CD8-positive, alpha-beta memory T cell (primary cell): ENCODE measurements around the gene PTMA. TPM values are rescaled to one million over a fixed set of nuclear protein-coding genes. Genes with fewer than 3 reads are reported as not detected.

Source experiments
- CTCF ChIA-PET: fragments of 350-600 bp; sonication (Branson Sonifier 250); formaldehyde crosslinking; loops from one replicate; lab custom pipeline; 2021; ENCODE audit warnings: antibody characterized with exemption; lab: Charles Lee
- POLR2A ChIA-PET: fragments of 350-600 bp; sonication (Branson Sonifier 250); formaldehyde crosslinking; loops from one replicate; lab custom pipeline; 2021; ENCODE audit warnings: antibody characterized with exemption; lab: Charles Lee
- DNase-seq, 5 donors: peaks; one replicate each; pipeline versions ENCODE4 v3.0.0 to v3.0.0-alpha.2; 2020 to 2022; ENCODE audit warnings: mixed read lengths in 1 of 5
- H3K27ac ChIP-seq: one replicate; pipeline ENCODE4 v1.7.0; 2013; ENCODE audit warnings: low read depth, mild to moderate bottlenecking, low read length, moderate library complexity
- H3K27me3 ChIP-seq: 2 replicates; pipeline ENCODE4 v1.7.0; 2013; ENCODE audit warnings: low read length, mild to moderate bottlenecking; ENCODE audit not compliant: insufficient read depth, poor library complexity, severe bottlenecking
- H3K36me3 ChIP-seq: 2 replicates; pipeline ENCODE4 v1.7.0; 2013; ENCODE audit warnings: mild to moderate bottlenecking, low read length, moderate library complexity; ENCODE audit not compliant: insufficient read depth
- H3K4me1 ChIP-seq: 2 replicates; pipeline ENCODE4 v1.7.0; 2013; ENCODE audit warnings: mild to moderate bottlenecking, low read length, moderate library complexity; ENCODE audit not compliant: insufficient read depth
- H3K4me3 ChIP-seq: 2 replicates; pipeline ENCODE4 v1.7.0; 2013; ENCODE audit warnings: mild to moderate bottlenecking, low read length
- H3K9me3 ChIP-seq: 2 replicates; pipeline ENCODE4 v1.7.0; 2013; ENCODE audit warnings: mild to moderate bottlenecking, low read length
- H3K27ac Mint-ChIP-seq, 8 donors: one replicate each; pipeline ENCODE4 v1.8.0; 2020 to 2021; ENCODE audit warnings: mixed read lengths in 8 of 8, mild to moderate bottlenecking in 6 of 8, inconsistent platforms in 3 of 8, moderate library complexity in 3 of 8
- H3K27me3 Mint-ChIP-seq, 2 donors: one replicate each; pipeline ENCODE4 v1.8.0; 2020 to 2021; ENCODE audit warnings: mixed read lengths in 2 of 2, mild to moderate bottlenecking in 1 of 2, moderate library complexity in 1 of 2
- H3K36me3 Mint-ChIP-seq, 3 donors: one replicate each; pipeline ENCODE4 v1.8.0; 2020 to 2021; ENCODE audit warnings: mixed read lengths in 3 of 3, inconsistent platforms in 1 of 3, mild to moderate bottlenecking in 1 of 3
- H3K4me1 Mint-ChIP-seq, 3 donors: one replicate each; pipeline ENCODE4 v1.8.0; 2020 to 2021; ENCODE audit warnings: mixed read lengths in 3 of 3, inconsistent platforms in 1 of 3, mild to moderate bottlenecking in 1 of 3
- H3K4me3 Mint-ChIP-seq, 7 donors: one replicate each; pipeline ENCODE4 v1.8.0; 2020 to 2021; ENCODE audit warnings: mixed read lengths in 7 of 7, mild to moderate bottlenecking in 6 of 7, moderate library complexity in 4 of 7, inconsistent platforms in 2 of 7
- H3K9me3 Mint-ChIP-seq, 5 donors: one replicate each; pipeline ENCODE4 v1.8.0; 2020 to 2022; ENCODE audit warnings: mixed read lengths in 5 of 5, mild to moderate bottlenecking in 3 of 5, moderate library complexity in 2 of 5, inconsistent platforms in 1 of 5
- polyA plus RNA-seq: library from polyadenylated mRNA; unstranded; fragments of 300-500 nt; fragmentation: Illumina TruSeq; gene quantifications from one replicate; pipeline ENCODE4 v1.2.3, GENCODE V29; 2021
- total RNA-seq, 2 experiments: library from RNA; stranded (reverse); gene quantifications; one replicate each; pipeline ENCODE4 v1.2.3, GENCODE V29; 2021

PTMA gene
- total and polyA plus RNA-seq, 3 experiments from 2014 or later, result 1,830 to 2,474 (median 2,403) TPM

- ChIA-PET POLR2A (interaction anchor here (1.0 to 4.4 kb wide), 8 partner anchors 8 to 844 kb away, joined by 4 to 48 read pairs (median 6); partner anchors contain the start of genes EIF4E2, NCL and TIGD1), CTCF (interaction anchor here (0.7 to 9.2 kb wide), 18 partner anchors 8 to 243 kb away, joined by 3 to 88 read pairs (median 6); partner anchors contain the start of gene NCL)
- Mint-ChIP-seq H3K4me3 (peak overlapping the region; percentile 91 to 99 (median 98)), H3K27me3 (peaks cover 0 to 16% of the 10 kb centered on the region in 2 donors), H3K4me1 (peaks cover 23 to 41% (median 26%) of the 10 kb centered on the region in 3 donors), H3K9me3 (peaks cover 0 to 2% (median 0%) of the 10 kb centered on the region in 5 donors), H3K36me3 (peaks cover 4 to 37% (median 5%) of the 10 kb centered on the region in 3 donors), H3K27ac (peak overlapping the region; percentile 100)
- peaks cover 9% of the 10 kb centered on the region for H3K36me3 ChIP-seq
- peak; percentile 95 to 98 (median 97) for DNase-seq
- peak overlapping the region; percentile 86 for H3K4me3 ChIP-seq
- peaks cover 24% of the 10 kb centered on the region for H3K4me1 ChIP-seq
- H3K9me3 ChIP-seq, result no peaks in the 10 kb centered on the region
- H3K27me3 ChIP-seq, result no peaks in the 10 kb centered on the region
- H3K27ac ChIP-seq, result peak overlapping the region; percentile 99
These were observed 1.3 kb upstream of the PTMA start for GRCh38 chr2:231706731-231707624.

GRCh38 chr2:231707625-231707926, 749 bp upstream of the PTMA start:
- ChIA-PET CTCF (interaction anchor here (0.7 to 9.2 kb wide), 15 partner anchors 8 to 106 kb away, joined by 3 to 88 read pairs (median 10); no protein-coding TSS in a partner anchor), POLR2A (interaction anchor here (1.0 to 4.4 kb wide), 7 partner anchors 22 to 243 kb away, joined by 3 to 48 read pairs (median 11); partner anchors contain the start of gene NCL)
- H3K4me1 Mint-ChIP-seq, result peaks cover 29 to 47% (median 32%) of the 10 kb centered on the region in 3 donors
- Histone ChIP-seq H3K27me3 (no peaks in the 10 kb centered on the region), H3K9me3 (no peaks in the 10 kb centered on the region), H3K4me1 (peaks cover 30% of the 10 kb centered on the region), H3K4me3 (peak overlapping the region; percentile 86), H3K27ac (peak overlapping the region; percentile 99), H3K36me3 (peaks cover 15% of the 10 kb centered on the region)
- H3K27ac Mint-ChIP-seq, result peak overlapping the region; percentile 100
- peak overlapping the region; percentile 91 to 99 (median 98) for H3K4me3 Mint-ChIP-seq
- peaks cover 4 to 43% (median 11%) of the 10 kb centered on the region in 3 donors for H3K36me3 Mint-ChIP-seq
- peaks cover 0 to 20% of the 10 kb centered on the region in 2 donors for H3K27me3 Mint-ChIP-seq
- peaks cover 0 to 2% (median 0%) of the 10 kb centered on the region in 5 donors for H3K9me3 Mint-ChIP-seq
- DNase-seq, result peak in 3 of 5 donors; percentile 42 to 73 (median 44)

- Histone ChIP-seq H3K27me3 (no peaks in the 10 kb centered on the region), H3K27ac (peak overlapping the region; percentile 96), H3K4me1 (peaks cover 38% of the 10 kb centered on the region), H3K9me3 (no peaks in the 10 kb centered on the region), H3K36me3 (peaks cover 15% of the 10 kb centered on the region), H3K4me3 (peak overlapping the region; percentile 88)
- ChIA-PET POLR2A (interaction anchor here (0.9 to 4.4 kb wide), 9 partner anchors 12 to 245 kb away, joined by 3 to 48 read pairs (median 6); partner anchors contain the start of gene NCL), CTCF (interaction anchor here (0.7 to 8.2 kb wide), 12 partner anchors 9 to 245 kb away, joined by 3 to 88 read pairs (median 4); partner anchors contain the start of gene NCL)
- peak overlapping the region; percentile 82 to 100 (median 99) for H3K27ac Mint-ChIP-seq
- H3K9me3 Mint-ChIP-seq, result peaks cover 0 to 4% (median 0%) of the 10 kb centered on the region in 5 donors
- H3K4me1 Mint-ChIP-seq, result peaks cover 40 to 55% (median 41%) of the 10 kb centered on the region in 3 donors
- H3K4me3 Mint-ChIP-seq, result peak overlapping the region; percentile 97 to 100 (median 99)
- H3K27me3 Mint-ChIP-seq, result peaks cover 0 to 28% of the 10 kb centered on the region in 2 donors
- peak; percentile 47 to 84 (median 63) for DNase-seq
- H3K36me3 Mint-ChIP-seq, result peaks cover 4 to 54% (median 11%) of the 10 kb centered on the region in 3 donors
These were observed 679 bp downstream of the PTMA start for GRCh38 chr2:231708773-231709635.

GRCh38 chr2:231709636-231709980, 1.3 kb downstream of the PTMA start:
- peak in 4 of 5 donors; percentile 31 to 58 (median 51) for DNase-seq
- H3K27ac ChIP-seq, result peak overlapping the region; percentile 96
- peaks cover 4 to 57% (median 11%) of the 10 kb centered on the region in 3 donors for H3K36me3 Mint-ChIP-seq
- H3K9me3 ChIP-seq, result no peaks in the 10 kb centered on the region
- H3K27ac Mint-ChIP-seq, result peak overlapping the region; percentile 92 to 100 (median 94)
- H3K4me3 Mint-ChIP-seq, result peak overlapping the region; percentile 89 to 99 (median 94)
- H3K27me3 Mint-ChIP-seq, result peaks cover 0 to 28% of the 10 kb centered on the region in 2 donors
- peak overlapping the region; percentile 88 for H3K4me3 ChIP-seq
- peaks cover 15% of the 10 kb centered on the region for H3K36me3 ChIP-seq
- peaks cover 44% of the 10 kb centered on the region for H3K4me1 ChIP-seq
- H3K9me3 Mint-ChIP-seq, result peaks cover 0 to 4% (median 0%) of the 10 kb centered on the region in 5 donors
- CTCF ChIA-PET, result interaction anchor here (0.7 to 8.2 kb wide), 12 partner anchors 9 to 246 kb away, joined by 3 to 88 read pairs (median 4); partner anchors contain the start of gene NCL
- peaks cover 39 to 54% (median 42%) of the 10 kb centered on the region in 3 donors for H3K4me1 Mint-ChIP-seq
- POLR2A ChIA-PET, result interaction anchor here (0.9 to 4.4 kb wide), 5 partner anchors 12 to 245 kb away, joined by 4 to 48 read pairs (median 7); partner anchors contain the start of gene NCL
- H3K27me3 ChIP-seq, result no peaks in the 10 kb centered on the region

DNA sequence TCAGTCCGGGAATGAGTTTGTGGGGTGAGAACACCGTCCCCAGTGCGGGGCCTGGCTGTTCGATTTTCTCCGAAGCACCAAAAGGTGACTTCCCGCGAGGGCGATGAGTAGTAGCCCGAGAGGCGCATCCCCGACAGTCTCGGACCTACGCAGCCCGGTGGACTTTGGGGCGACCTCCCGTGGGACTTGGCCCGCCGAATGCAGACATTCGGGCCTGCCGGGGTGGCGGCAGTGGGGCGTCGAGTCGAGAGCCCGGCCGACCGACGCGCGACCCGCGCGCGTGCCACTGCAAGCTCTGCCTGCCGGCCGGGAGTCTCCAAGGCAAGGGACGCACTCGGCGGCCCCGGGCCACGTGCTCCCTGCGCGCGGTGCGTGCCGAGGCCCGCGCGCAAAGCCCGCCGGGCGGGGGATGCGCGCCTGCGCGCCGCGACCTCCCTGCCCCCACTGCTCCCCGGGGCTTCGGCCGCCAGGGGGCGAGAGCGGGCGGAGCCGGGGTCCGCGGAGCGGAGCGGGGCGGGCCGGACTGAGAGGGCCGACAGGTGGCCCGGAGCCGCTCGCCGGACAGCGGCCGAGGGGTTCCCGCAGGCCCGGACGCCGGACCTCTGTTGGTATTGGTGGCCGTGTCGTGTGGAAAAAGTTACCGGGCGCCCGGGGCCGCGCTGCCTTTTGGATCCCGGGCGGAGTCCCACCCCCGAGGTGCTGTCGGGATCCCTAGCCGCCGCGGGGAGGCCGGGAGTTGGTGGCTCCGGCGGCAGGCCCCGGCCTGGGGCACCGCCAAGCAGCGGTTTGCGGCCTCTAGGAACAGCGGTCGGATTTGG, 1.9 kb downstream of the PTMA start:
- Mint-ChIP-seq H3K27ac (peak overlapping the region; percentile 93 to 100 (median 96)), H3K9me3 (peaks cover 0 to 4% (median 0%) of the 10 kb centered on the region in 5 donors), H3K27me3 (peaks cover 0 to 28% of the 10 kb centered on the region in 2 donors), H3K4me1 (peaks cover 39 to 55% (median 44%) of the 10 kb centered on the region in 3 donors), H3K36me3 (peaks cover 4 to 57% (median 11%) of the 10 kb centered on the region in 3 donors), H3K4me3 (peak overlapping the region; percentile 89 to 99 (median 94))
- CTCF ChIA-PET, result interaction anchor here (0.7 to 8.2 kb wide), 12 partner anchors 10 to 246 kb away, joined by 3 to 88 read pairs (median 4); partner anchors contain the start of gene NCL
- Histone ChIP-seq H3K27ac (peak overlapping the region; percentile 96), H3K27me3 (no peaks in the 10 kb centered on the region), H3K36me3 (peaks cover 15% of the 10 kb centered on the region), H3K9me3 (no peaks in the 10 kb centered on the region), H3K4me1 (peaks cover 45% of the 10 kb centered on the region), H3K4me3 (peak overlapping the region; percentile 88)
- POLR2A ChIA-PET, result interaction anchor here (0.9 to 4.4 kb wide), 4 partner anchors 33 to 246 kb away, joined by 6 to 48 read pairs (median 8); partner anchors contain the start of gene NCL
- peak; percentile 80 to 90 (median 86) for DNase-seq

GRCh38 chr2:231710799-231711676, 2.7 kb downstream of the PTMA start:
- peak overlapping the region; percentile 81 to 93 (median 90) for H3K4me3 Mint-ChIP-seq
- Histone ChIP-seq H3K4me1 (peaks cover 41% of the 10 kb centered on the region), H3K36me3 (peaks cover 15% of the 10 kb centered on the region), H3K9me3 (no peaks in the 10 kb centered on the region), H3K27me3 (no peaks in the 10 kb centered on the region), H3K27ac (peak overlapping the region; percentile 67), H3K4me3 (peak overlapping the region; percentile 74)
- H3K36me3 Mint-ChIP-seq, result peaks cover 4 to 57% (median 11%) of the 10 kb centered on the region in 3 donors
- H3K27me3 Mint-ChIP-seq, result peaks cover 0 to 29% of the 10 kb centered on the region in 2 donors
- H3K4me1 Mint-ChIP-seq, result peaks cover 38 to 52% (median 42%) of the 10 kb centered on the region in 3 donors
- peaks cover 0 to 4% (median 1%) of the 10 kb centered on the region in 5 donors for H3K9me3 Mint-ChIP-seq
- ChIA-PET CTCF (interaction anchor here (6.8 to 8.4 kb wide), 3 partner anchors 25 to 99 kb away, joined by 131 to 357 read pairs (median 209); no protein-coding TSS in a partner anchor), POLR2A (interaction anchor here (0.6 to 2.2 kb wide), 3 partner anchors 52 to 902 kb away, joined by 3 to 12 read pairs (median 4); no protein-coding TSS in a partner anchor)
- H3K27ac Mint-ChIP-seq, result peak overlapping the region; percentile 93 to 99 (median 98)
- peak in 3 of 5 donors; percentile 10 to 22 (median 21) for DNase-seq
